NCI-H1092 treated with DMSO at 0.1 percent for 48 hours (cell line): ENCODE measurements around the gene TOGARAM2.
A peak's percentile ranks its signal among the peaks of the same experiment; 100 is the strongest.

ENCODE experiments used
- DNase-seq: peaks from one replicate; lab custom pipeline; 2025; lab: John Stamatoyannopoulos, UW

Gene TOGARAM2

GRCh38 chr2:29021886-29022285 lies 40.8 kb downstream of the TOGARAM2 start:
- DNase-seq, result no peak

GRCh38 chr2:29022679-29023078 lies 41.6 kb downstream of the TOGARAM2 start:
- no peak for DNase-seq

GRCh38 chr2:29023188-29023587 lies 42.1 kb downstream of the TOGARAM2 start:
- DNase-seq, result no peak

GRCh38 chr2:29024882-29025430 lies 43.9 kb downstream of the TOGARAM2 start:
- no peak for DNase-seq

- no peak for DNase-seq
These were observed 44.6 kb downstream of the TOGARAM2 start for GRCh38 chr2:29025711-29026110.

- no peak for DNase-seq
These were observed 49.9 kb downstream of the TOGARAM2 start for GRCh38 chr2:29031046-29031445.

GRCh38 chr2:29032189-29032588 lies 51.1 kb downstream of the TOGARAM2 start:
- DNase-seq, result no peak

- no peak for DNase-seq
These were observed 52.1 kb downstream of the TOGARAM2 start for GRCh38 chr2:29033172-29033571.

- no peak for DNase-seq
These were observed 52.6 kb downstream of the TOGARAM2 start for GRCh38 chr2:29033656-29034055.

GRCh38 chr2:29035016-29035745 lies 54.1 kb downstream of the TOGARAM2 start:
- DNase-seq, result no peak

- DNase-seq, result no peak
These were observed 58.8 kb downstream of the TOGARAM2 start for GRCh38 chr2:29039718-29040480.

- DNase-seq, result no peak
These were observed 59.5 kb downstream of the TOGARAM2 start for GRCh38 chr2:29040552-29040951.

- no peak for DNase-seq
These were observed 60.1 kb downstream of the TOGARAM2 start for GRCh38 chr2:29041161-29041660.

GRCh38 chr2:29042561-29043075 lies 61.5 kb downstream of the TOGARAM2 start:
- peak; percentile 32 for DNase-seq

GRCh38 chr2:29044459-29044858 lies 63.4 kb downstream of the TOGARAM2 start:
- DNase-seq, result no peak

GRCh38 chr2:29046321-29046720 lies 65.2 kb downstream of the TOGARAM2 start:
- DNase-seq, result no peak

- no peak for DNase-seq
These were observed 66.2 kb downstream of the TOGARAM2 start for GRCh38 chr2:29047083-29047845.

- peak; percentile 34 for DNase-seq
These were observed 69.5 kb downstream of the TOGARAM2 start for GRCh38 chr2:29050591-29050990.

- DNase-seq, result no peak
These were observed 70.6 kb downstream of the TOGARAM2 start for GRCh38 chr2:29051730-29052129.

- no peak for DNase-seq
These were observed 71.7 kb downstream of the TOGARAM2 start for GRCh38 chr2:29052807-29053206.

GRCh38 chr2:29053223-29053622 lies 72.1 kb downstream of the TOGARAM2 start:
- no peak for DNase-seq
